Vagina (tissue), 2 donors: Measurements from ENCODE around the gene CRACDL.

Source experiments
- POLR2AphosphoS5 ChIP-seq, 2 donors: sonication (generic); formaldehyde crosslinking; IDR thresholded peaks; one replicate each; pipeline ENCODE4 v1.9.0; 2017; ENCODE audit warnings: antibody characterized with exemption in 2 of 2, mild to moderate bottlenecking in 2 of 2, low read depth in 1 of 2; ENCODE audit not compliant: insufficient read depth in 1 of 2
- TF ChIP-seq, protein P1 (sequence below), 3 experiments: fragments of 450-650 bp in 2 of 3; fragments of 200-600 bp in 1 of 3; sonication (generic) in 1 of 3; IDR thresholded peaks; one replicate each; pipeline ENCODE4 v1.5.1; 2017 to 2019; ENCODE audit warnings: antibody characterized with exemption in 3 of 3, mild to moderate bottlenecking in 2 of 3, moderate library complexity in 2 of 3

- no peak for TF ChIP-seq POLR2AphosphoS5 (IDR thresholded peaks at IDR 0.05; ENCODE audit: insufficient read depth in 1 of 2, low read depth in 1 of 2)
- TF ChIP-seq, protein P1, sequence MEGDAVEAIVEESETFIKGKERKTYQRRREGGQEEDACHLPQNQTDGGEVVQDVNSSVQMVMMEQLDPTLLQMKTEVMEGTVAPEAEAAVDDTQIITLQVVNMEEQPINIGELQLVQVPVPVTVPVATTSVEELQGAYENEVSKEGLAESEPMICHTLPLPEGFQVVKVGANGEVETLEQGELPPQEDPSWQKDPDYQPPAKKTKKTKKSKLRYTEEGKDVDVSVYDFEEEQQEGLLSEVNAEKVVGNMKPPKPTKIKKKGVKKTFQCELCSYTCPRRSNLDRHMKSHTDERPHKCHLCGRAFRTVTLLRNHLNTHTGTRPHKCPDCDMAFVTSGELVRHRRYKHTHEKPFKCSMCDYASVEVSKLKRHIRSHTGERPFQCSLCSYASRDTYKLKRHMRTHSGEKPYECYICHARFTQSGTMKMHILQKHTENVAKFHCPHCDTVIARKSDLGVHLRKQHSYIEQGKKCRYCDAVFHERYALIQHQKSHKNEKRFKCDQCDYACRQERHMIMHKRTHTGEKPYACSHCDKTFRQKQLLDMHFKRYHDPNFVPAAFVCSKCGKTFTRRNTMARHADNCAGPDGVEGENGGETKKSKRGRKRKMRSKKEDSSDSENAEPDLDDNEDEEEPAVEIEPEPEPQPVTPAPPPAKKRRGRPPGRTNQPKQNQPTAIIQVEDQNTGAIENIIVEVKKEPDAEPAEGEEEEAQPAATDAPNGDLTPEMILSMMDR (IDR thresholded peaks at IDR 0.05), result no peak
Observed at GRCh38 chr2:98793897-98794830, 141.9 kb downstream of the CRACDL start.
